K562 (cell line): ENCODE data around the gene WDR20. TPM values are rescaled to one million over a fixed set of nuclear protein-coding genes. Genes with fewer than 3 reads are reported as not detected.
A peak's percentile ranks its signal among the peaks of the same experiment; 100 is the strongest.

Experiments
- ATF1 ChIP-seq, 2 experiments: fragments of 450-650 bp in 1 of 2; IDR thresholded peaks; 2 replicates each; pipeline ENCODE4 v1.6.1; 2016; ENCODE audit warnings: missing compliant biosample characterization in 1 of 2, missing genetic modification characterization in 1 of 2
- CEBPB ChIP-seq: fragments of 450-650 bp; IDR thresholded peaks from 2 replicates; pipeline ENCODE4 v1.6.1; 2016; ENCODE audit warnings: missing genetic modification characterization, missing compliant biosample characterization
- CHD4 ChIP-seq: fragments of 200-600 bp; sonication (generic); IDR thresholded peaks from 3 replicates; pipeline ENCODE4 v1.6.1; 2012; ENCODE audit warnings: low read depth, mild to moderate bottlenecking, mixed read lengths, low read length, inconsistent platforms; ENCODE audit not compliant: insufficient read depth, insufficient replicate concordance, poor library complexity, severe bottlenecking
- CTBP1 ChIP-seq: fragments of 450-650 bp; IDR thresholded peaks from 2 replicates; pipeline ENCODE4 v1.6.1; 2016; ENCODE audit warnings: borderline replicate concordance
- GABPA ChIP-seq: fragments of 200-800 bp; sonication (Bioruptor generic); conservative IDR thresholded peaks from 2 replicates; pipeline ENCODE4 v1.6.1; 2016; ENCODE audit warnings: low read depth, missing genetic modification characterization, missing compliant biosample characterization
- HEY1 ChIP-seq: fragments of 250-450 bp; sonication (Bioruptor Pico); IDR thresholded peaks from 2 replicates; pipeline ENCODE4 v1.5.0; 2020; ENCODE audit warnings: mild to moderate bottlenecking, moderate library complexity, borderline replicate concordance
- KAT2B ChIP-seq: IDR thresholded peaks from one replicate; pipeline ENCODE4 v1.6.1; 2012; ENCODE audit warnings: low read depth, mild to moderate bottlenecking, control low read depth, inconsistent platforms, low read length, moderate library complexity
- KDM5B ChIP-seq: fragments of 200-600 bp; sonication (generic); IDR thresholded peaks from 2 replicates; pipeline ENCODE4 v1.6.1; 2012; ENCODE audit warnings: low read depth, mild to moderate bottlenecking, moderate library complexity, low read length, control low read depth, inconsistent platforms; ENCODE audit not compliant: insufficient replicate concordance
- NCOA1 ChIP-seq: fragments of 450-650 bp; IDR thresholded peaks from 2 replicates; pipeline ENCODE4 v1.6.1; 2016; ENCODE audit warnings: low read depth
- RBBP5 ChIP-seq: fragments of 200-600 bp; sonication (generic); IDR thresholded peaks from 2 replicates; pipeline ENCODE4 v1.6.1; 2012; ENCODE audit warnings: borderline replicate concordance, mild to moderate bottlenecking, low read length, control low read depth, inconsistent platforms; ENCODE audit not compliant: insufficient read depth, poor library complexity, severe bottlenecking
- SMAD4 ChIP-seq: fragments of 250-450 bp; sonication (Bioruptor Pico); conservative IDR thresholded peaks from 2 replicates; pipeline ENCODE4 v1.8.0; 2021; ENCODE audit warnings: inconsistent platforms, mild to moderate bottlenecking, moderate library complexity
- SRSF7 ChIP-seq: fragments of 200-400 bp; formaldehyde crosslinking; optimal IDR thresholded peaks from 2 replicates; pipeline ENCODE3; 2017; ENCODE audit warnings: mild to moderate bottlenecking, low read depth, low read length
- TCF7 ChIP-seq: sonication (generic); IDR thresholded peaks from 2 replicates; pipeline ENCODE4 v1.6.1; 2016; ENCODE audit warnings: antibody characterized with exemption, borderline replicate concordance
- THRAP3 ChIP-seq: fragments of 450-650 bp; IDR thresholded peaks from 2 replicates; pipeline ENCODE4 v1.6.1; 2016; ENCODE audit warnings: mild to moderate bottlenecking, inconsistent platforms, borderline replicate concordance
- ZNF707 ChIP-seq: fragments of 250-450 bp; sonication (Bioruptor Pico); conservative IDR thresholded peaks from 2 replicates; pipeline ENCODE4 v1.8.0; 2022; ENCODE audit warnings: inconsistent platforms, mild to moderate bottlenecking, moderate library complexity
- polyA plus RNA-seq, 8 experiments: library from polyadenylated mRNA; depleted of rRNA in 4 of 8; stranded (reverse) in 5 of 8; unstranded in 3 of 8; fragments of >200 nt; fragmentation: Nextera tagmentation in 2 of 8; fragmentation: Illumina TruSeq in 1 of 8; extraction: Ambion mirVana in 2 of 8; extraction: Trizol in 1 of 8; gene quantifications; 2 replicates each; pipeline versions ENCODE4 v1.2.1 to v1.2.3, GENCODE V29; 2011 to 2014; ENCODE audit warnings: inconsistent platforms in 1 of 8, missing spikeins in 1 of 8
- total RNA-seq, 7 experiments: library from RNA; depleted of rRNA in 6 of 7; stranded (reverse); fragments of >200 nt in 6 of 7; fragmentation: Illumina TruSeq in 2 of 7; extraction: Trizol in 2 of 7; gene quantifications; 2 replicates each; pipeline versions ENCODE4 v1.2.1 to v1.2.3, GENCODE V29; 2011 to 2021; ENCODE audit warnings: low replicate concordance in 1 of 7
- TF ChIP-seq, protein P1 (sequence below): fragments of 250-450 bp; sonication (Bioruptor Pico); IDR thresholded peaks from 2 replicates; pipeline ENCODE4 v1.5.0; 2021; ENCODE audit warnings: mild to moderate bottlenecking, moderate library complexity
- TF ChIP-seq, protein P2 (sequence below): fragments of 450-650 bp; formaldehyde crosslinking; IDR thresholded peaks from 2 replicates; pipeline ENCODE4 v1.4.0; 2020; ENCODE audit warnings: mild to moderate bottlenecking, moderate library complexity
- TF ChIP-seq, protein P3 (sequence below): fragments of 250-450 bp; sonication (Bioruptor Pico); IDR thresholded peaks from 2 replicates; pipeline ENCODE4 v1.9.0; 2021; ENCODE audit warnings: mild to moderate bottlenecking
- TF ChIP-seq, protein P4 (sequence below): fragments of 250-450 bp; sonication (Bioruptor Pico); IDR thresholded peaks from 2 replicates; pipeline ENCODE4 v1.5.1; 2021; ENCODE audit warnings: mild to moderate bottlenecking

WDR20 gene
- total and polyA plus RNA-seq, 9 of the 15 experiments (the other 6 are each of a cell fraction or from before 2014, with no cell fraction given): 7.0 to 15.3 (median 11.8) TPM

DNA sequence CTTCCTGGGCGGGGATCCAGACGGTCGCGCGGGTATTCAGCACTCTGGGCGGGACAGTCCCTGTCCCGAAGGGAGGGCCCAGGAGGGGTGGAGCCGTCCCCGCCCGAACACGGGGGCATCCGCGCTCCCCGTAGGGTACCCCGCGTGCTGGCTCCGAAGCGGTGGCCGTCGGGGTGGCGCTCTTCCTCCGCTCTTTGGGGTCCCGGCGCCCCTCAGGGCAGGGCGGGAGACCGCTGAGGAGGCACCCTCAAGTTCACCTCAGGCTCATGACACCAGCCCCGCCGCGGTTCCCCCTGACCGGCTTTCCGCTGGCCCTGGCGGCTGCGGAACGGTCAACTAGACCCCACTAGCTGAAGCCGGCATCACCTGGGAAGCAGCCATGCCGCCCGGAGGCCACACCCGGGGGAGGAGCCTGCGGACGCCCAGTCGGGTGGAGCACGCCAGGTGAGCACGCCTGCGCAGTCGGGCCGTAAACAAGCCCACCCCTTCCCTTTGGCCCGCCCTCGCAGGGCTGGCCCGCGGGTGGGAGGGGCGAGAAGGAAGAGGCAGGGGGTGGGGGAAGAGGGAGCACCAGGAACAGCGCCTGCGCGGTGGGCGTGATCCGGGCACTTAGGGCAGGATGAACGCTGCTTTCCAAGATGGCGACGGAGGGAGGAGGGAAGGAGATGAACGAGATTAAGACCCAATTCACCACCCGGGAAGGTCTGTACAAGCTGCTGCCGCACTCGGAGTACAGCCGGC is at the start of gene WDR20 (continued):
- TF ChIP-seq KDM5B: peak; percentile 66
- TF ChIP-seq, protein P1, sequence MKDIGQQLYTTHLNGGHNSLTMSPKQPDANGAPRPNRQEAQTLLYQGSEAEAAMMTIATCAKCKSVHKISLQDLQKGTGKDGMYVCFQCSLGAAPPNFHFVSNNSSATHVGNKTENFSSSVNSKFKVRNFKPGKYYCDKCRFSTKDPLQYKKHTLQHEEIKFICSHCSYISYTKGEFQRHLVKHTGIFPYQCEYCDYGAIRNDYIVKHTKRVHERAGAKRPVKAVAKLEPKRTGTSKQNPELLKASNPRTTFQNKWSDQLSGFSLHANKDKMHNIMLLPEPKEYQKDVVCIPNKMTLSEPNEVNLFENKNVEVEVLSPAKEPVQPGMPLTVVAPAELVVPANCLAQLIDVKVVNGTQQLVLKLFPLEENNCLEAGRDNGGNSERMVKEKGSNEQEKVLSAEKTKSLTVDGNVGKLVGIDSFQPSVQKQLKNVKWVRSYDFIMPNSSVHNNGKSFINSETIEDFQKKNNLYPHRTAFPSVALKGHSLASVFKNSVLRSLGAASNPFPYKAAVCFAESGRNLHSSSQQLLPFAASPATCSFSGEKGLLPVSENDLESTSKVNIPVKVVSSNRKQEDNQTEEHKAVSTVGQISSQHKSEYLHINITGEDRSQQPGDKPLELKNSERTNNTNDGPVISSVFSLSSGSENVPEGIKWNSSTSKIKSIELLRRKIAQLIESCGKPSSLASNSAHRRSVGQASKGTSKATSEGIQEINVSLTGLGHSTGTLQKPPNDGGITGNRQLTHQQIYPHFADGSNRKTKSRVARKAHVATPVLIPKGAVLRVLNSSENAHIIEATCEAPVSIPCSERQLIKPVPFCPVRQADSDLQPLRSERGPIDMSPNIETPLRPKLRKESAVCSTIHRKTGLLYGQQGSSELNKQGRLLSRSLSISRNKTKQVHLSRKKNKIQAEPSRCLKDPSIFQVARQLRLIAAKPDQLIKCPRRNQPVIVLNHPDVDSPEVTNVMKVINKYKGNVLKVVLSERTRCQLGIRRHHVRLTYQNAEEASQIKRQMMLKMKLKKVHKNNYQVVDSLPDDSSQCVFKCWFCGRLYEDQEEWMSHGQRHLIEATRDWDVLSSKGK: no peak
- no peak for TF ChIP-seq GABPA
- TF ChIP-seq HEY1 (CRISPR knock-in tag): no peak
- TF ChIP-seq ATF1 (CRISPR knock-in tag; IDR thresholded peaks at IDR 0.05): no peak
- TF ChIP-seq ATF1 (tag; IDR thresholded peaks at IDR 0.05): 0 out of 2 replicates have a peak, but pooled peaks have one; percentile 20
- TF ChIP-seq, protein P2, sequence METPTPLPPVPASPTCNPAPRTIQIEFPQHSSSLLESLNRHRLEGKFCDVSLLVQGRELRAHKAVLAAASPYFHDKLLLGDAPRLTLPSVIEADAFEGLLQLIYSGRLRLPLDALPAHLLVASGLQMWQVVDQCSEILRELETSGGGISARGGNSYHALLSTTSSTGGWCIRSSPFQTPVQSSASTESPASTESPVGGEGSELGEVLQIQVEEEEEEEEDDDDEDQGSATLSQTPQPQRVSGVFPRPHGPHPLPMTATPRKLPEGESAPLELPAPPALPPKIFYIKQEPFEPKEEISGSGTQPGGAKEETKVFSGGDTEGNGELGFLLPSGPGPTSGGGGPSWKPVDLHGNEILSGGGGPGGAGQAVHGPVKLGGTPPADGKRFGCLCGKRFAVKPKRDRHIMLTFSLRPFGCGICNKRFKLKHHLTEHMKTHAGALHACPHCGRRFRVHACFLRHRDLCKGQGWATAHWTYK (CRISPR knock-in tag): no peak
- TF ChIP-seq, protein P3, sequence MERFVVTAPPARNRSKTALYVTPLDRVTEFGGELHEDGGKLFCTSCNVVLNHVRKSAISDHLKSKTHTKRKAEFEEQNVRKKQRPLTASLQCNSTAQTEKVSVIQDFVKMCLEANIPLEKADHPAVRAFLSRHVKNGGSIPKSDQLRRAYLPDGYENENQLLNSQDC (CRISPR knock-in tag): no peak
- TF ChIP-seq THRAP3: no peak
- TF ChIP-seq SRSF7: no peak
- TF ChIP-seq, protein P4, sequence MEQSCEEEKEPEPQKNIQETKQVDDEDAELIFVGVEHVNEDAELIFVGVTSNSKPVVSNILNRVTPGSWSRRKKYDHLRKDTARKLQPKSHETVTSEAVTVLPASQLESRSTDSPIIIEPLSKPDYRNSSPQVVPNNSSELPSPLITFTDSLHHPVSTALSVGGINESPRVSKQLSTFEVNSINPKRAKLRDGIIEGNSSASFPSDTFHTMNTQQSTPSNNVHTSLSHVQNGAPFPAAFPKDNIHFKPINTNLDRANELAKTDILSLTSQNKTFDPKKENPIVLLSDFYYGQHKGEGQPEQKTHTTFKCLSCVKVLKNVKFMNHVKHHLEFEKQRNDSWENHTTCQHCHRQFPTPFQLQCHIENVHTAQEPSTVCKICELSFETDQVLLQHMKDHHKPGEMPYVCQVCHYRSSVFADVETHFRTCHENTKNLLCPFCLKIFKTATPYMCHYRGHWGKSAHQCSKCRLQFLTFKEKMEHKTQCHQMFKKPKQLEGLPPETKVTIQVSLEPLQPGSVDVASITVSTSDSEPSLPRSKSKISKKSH (CRISPR knock-in tag): no peak
- no peak for TF ChIP-seq KAT2B
- no peak for TF ChIP-seq SMAD4
- peak; percentile 84; the same call in 1 of the 2 replicates for TF ChIP-seq CTBP1
- no peak for TF ChIP-seq TCF7
- TF ChIP-seq RBBP5: peak; percentile 54
- no peak for TF ChIP-seq CHD4
- no peak for TF ChIP-seq ZNF707 (CRISPR knock-in tag)
- TF ChIP-seq CEBPB: no peak
- TF ChIP-seq NCOA1: no peak
